ENCODE measurements around the gene STPG2. TPM values are rescaled to one million over a fixed set of nuclear protein-coding genes. Genes with fewer than 3 reads are reported as not detected.

Gene STPG2
- total RNA-seq, 1 donor, result under 0.01 TPM

- H3K79me2 ChIP-seq (ENCODE audit: insufficient read depth, low read length), result no peaks in the 10 kb centered on the region
- H3K4me1 ChIP-seq (ENCODE audit: insufficient read depth, low read length), result no peaks in the 10 kb centered on the region
- H4K20me1 ChIP-seq (ENCODE audit: insufficient read depth, low read length), result no peaks in the 10 kb centered on the region
- H2AFZ ChIP-seq (ENCODE audit: low read length), result no peak overlapping the region
- TF ChIP-seq CTCF (IDR thresholded peaks at IDR 0.05; ENCODE audit: extremely low read depth, low read depth, low read length), result no peak
- no peaks in the 10 kb centered on the region for H3K9me3 ChIP-seq (ENCODE audit: low read depth, low read length)
- no peak overlapping the region for H3K4me2 ChIP-seq (ENCODE audit: insufficient read depth, low read length)
- DNase-seq (ENCODE audit: insufficient read length, low spot score, missing footprints), result no peak
- H3K4me3 ChIP-seq (ENCODE audit: insufficient read depth, low read length), result no peak overlapping the region
- no peaks in the 10 kb centered on the region for H3K36me3 ChIP-seq (ENCODE audit: insufficient read depth, low read length)
- no peaks in the 10 kb centered on the region for H3K27me3 ChIP-seq (ENCODE audit: insufficient read depth, low read length)
- no peak overlapping the region for H3K27ac ChIP-seq (ENCODE audit: low read depth, low read length)
These were observed 17.1 kb downstream of the STPG2 start for GRCh38 chr4:98126141-98126540.

- no peaks in the 10 kb centered on the region for H3K27me3 ChIP-seq (ENCODE audit: insufficient read depth, low read length)
- H4K20me1 ChIP-seq (ENCODE audit: insufficient read depth, low read length), result no peaks in the 10 kb centered on the region
- no peaks in the 10 kb centered on the region for H3K4me1 ChIP-seq (ENCODE audit: insufficient read depth, low read length)
- DNase-seq (ENCODE audit: insufficient read length, low spot score, missing footprints), result no peak
- no peaks in the 10 kb centered on the region for H3K36me3 ChIP-seq (ENCODE audit: insufficient read depth, low read length)
- H3K4me2 ChIP-seq (ENCODE audit: insufficient read depth, low read length), result no peak overlapping the region
- no peaks in the 10 kb centered on the region for H3K9me3 ChIP-seq (ENCODE audit: low read depth, low read length)
- H3K27ac ChIP-seq (ENCODE audit: low read depth, low read length), result no peak overlapping the region
- no peaks in the 10 kb centered on the region for H3K79me2 ChIP-seq (ENCODE audit: insufficient read depth, low read length)
- no peak overlapping the region for H3K4me3 ChIP-seq (ENCODE audit: insufficient read depth, low read length)
- no peak overlapping the region for H2AFZ ChIP-seq (ENCODE audit: low read length)
- no peak for TF ChIP-seq CTCF (IDR thresholded peaks at IDR 0.05; ENCODE audit: extremely low read depth, low read depth, low read length)
These were observed 17.7 kb downstream of the STPG2 start for GRCh38 chr4:98125585-98125984.

GRCh38 chr4:98117363-98117762, 25.9 kb downstream of the STPG2 start:
- no peak overlapping the region for H3K4me3 ChIP-seq (ENCODE audit: insufficient read depth, low read length)
- DNase-seq (ENCODE audit: insufficient read length, low spot score, missing footprints), result no peak
- no peak overlapping the region for H3K27ac ChIP-seq (ENCODE audit: low read depth, low read length)
- no peaks in the 10 kb centered on the region for H3K9me3 ChIP-seq (ENCODE audit: low read depth, low read length)
- H3K27me3 ChIP-seq (ENCODE audit: insufficient read depth, low read length), result no peaks in the 10 kb centered on the region
- H2AFZ ChIP-seq (ENCODE audit: low read length), result no peak overlapping the region
- H3K4me2 ChIP-seq (ENCODE audit: insufficient read depth, low read length), result no peak overlapping the region
- no peaks in the 10 kb centered on the region for H3K36me3 ChIP-seq (ENCODE audit: insufficient read depth, low read length)
- no peaks in the 10 kb centered on the region for H3K4me1 ChIP-seq (ENCODE audit: insufficient read depth, low read length)
- H4K20me1 ChIP-seq (ENCODE audit: insufficient read depth, low read length), result no peaks in the 10 kb centered on the region
- TF ChIP-seq CTCF (IDR thresholded peaks at IDR 0.05; ENCODE audit: extremely low read depth, low read depth, low read length), result no peak
- H3K79me2 ChIP-seq (ENCODE audit: insufficient read depth, low read length), result no peaks in the 10 kb centered on the region

GRCh38 chr4:98113012-98113411, 30.3 kb downstream of the STPG2 start:
- no peaks in the 10 kb centered on the region for H3K79me2 ChIP-seq (ENCODE audit: insufficient read depth, low read length)
- no peaks in the 10 kb centered on the region for H3K9me3 ChIP-seq (ENCODE audit: low read depth, low read length)
- H2AFZ ChIP-seq (ENCODE audit: low read length), result no peak overlapping the region
- H3K4me3 ChIP-seq (ENCODE audit: insufficient read depth, low read length), result no peak overlapping the region
- no peaks in the 10 kb centered on the region for H3K27me3 ChIP-seq (ENCODE audit: insufficient read depth, low read length)
- DNase-seq (ENCODE audit: insufficient read length, low spot score, missing footprints), result no peak
- no peaks in the 10 kb centered on the region for H4K20me1 ChIP-seq (ENCODE audit: insufficient read depth, low read length)
- H3K27ac ChIP-seq (ENCODE audit: low read depth, low read length), result no peak overlapping the region
- H3K36me3 ChIP-seq (ENCODE audit: insufficient read depth, low read length), result no peaks in the 10 kb centered on the region
- H3K4me1 ChIP-seq (ENCODE audit: insufficient read depth, low read length), result no peaks in the 10 kb centered on the region
- no peak overlapping the region for H3K4me2 ChIP-seq (ENCODE audit: insufficient read depth, low read length)
- peak; percentile 42 for TF ChIP-seq CTCF (IDR thresholded peaks at IDR 0.05; ENCODE audit: extremely low read depth, low read depth, low read length)

Measured in osteoblast (primary cell).